Myocyte (in vitro differentiated cells): Measurements from ENCODE around the gene KIF1A. TPM values are rescaled to one million over a fixed set of nuclear protein-coding genes. Genes with fewer than 3 reads are reported as not detected.
"Not testable (repeated sequence)": the region's sequence is repeated elsewhere in the genome, so short reads cannot be mapped to it uniquely, and the experiment has no call there.

Source experiments
- DNase-seq: peaks from one replicate; pipeline ENCODE4 v3.0.0-alpha.2; 2012; ENCODE audit warnings: low read depth
- total RNA-seq: library from RNA; depleted of rRNA; stranded (reverse); fragments of >200 nt; gene quantifications from 2 replicates; pipeline ENCODE4 v1.2.3, GENCODE V29; 2014

KIF1A gene
- total RNA-seq, 1 donor from 2014 or later: 0.16 TPM

- no peak for DNase-seq
Measured at GRCh38 chr2:240848900-240849680, 29.1 kb upstream of the KIF1A start.

GRCh38 chr2:240847817-240848216 lies 27.8 kb upstream of the KIF1A start:
- DNase-seq: no peak

GRCh38 chr2:240846873-240847595 lies 27.0 kb upstream of the KIF1A start:
- no peak for DNase-seq

- not testable (repeated sequence) for DNase-seq
Measured at GRCh38 chr2:240846309-240846708, 26.3 kb upstream of the KIF1A start.

GRCh38 chr2:240840435-240841060 lies 20.5 kb upstream of the KIF1A start:
- DNase-seq: peak; percentile 88

GRCh38 chr2:240839152-240840143 lies 19.4 kb upstream of the KIF1A start:
- peak; percentile 25 for DNase-seq

- DNase-seq: no peak
Measured at GRCh38 chr2:240837621-240838020, 17.6 kb upstream of the KIF1A start.

GRCh38 chr2:240836781-240837467 lies 16.9 kb upstream of the KIF1A start:
- DNase-seq: peak; percentile 85

- no peak for DNase-seq
Measured at GRCh38 chr2:240835528-240835927, 15.5 kb upstream of the KIF1A start.

GRCh38 chr2:240834377-240834975 lies 14.5 kb upstream of the KIF1A start:
- no peak for DNase-seq

- DNase-seq: peak; percentile 90
Measured at GRCh38 chr2:240833724-240834285, 13.8 kb upstream of the KIF1A start.

- DNase-seq: no peak
Measured at GRCh38 chr2:240832921-240833494, 13.0 kb upstream of the KIF1A start.

GRCh38 chr2:240832205-240832727 lies 12.2 kb upstream of the KIF1A start:
- DNase-seq: no peak

GRCh38 chr2:240831594-240832204 lies 11.7 kb upstream of the KIF1A start:
- no peak for DNase-seq

GRCh38 chr2:240825476-240825875 lies 5.5 kb upstream of the KIF1A start:
- no peak for DNase-seq

GRCh38 chr2:240823449-240824336 lies 3.7 kb upstream of the KIF1A start:
- no peak for DNase-seq

- no peak for DNase-seq
Measured at GRCh38 chr2:240822280-240822847, 2.3 kb upstream of the KIF1A start.
